Hippocampal formation (tissue), 2 donors: ENCODE results near the gene GLI1.
A peak's percentile ranks its signal among the peaks of the same experiment; 100 is the strongest.

Experiments used
- DNase-seq, 2 donors: peaks; one replicate each; lab custom pipeline; 2025; lab: John Stamatoyannopoulos, UW

Gene GLI1

DNA sequence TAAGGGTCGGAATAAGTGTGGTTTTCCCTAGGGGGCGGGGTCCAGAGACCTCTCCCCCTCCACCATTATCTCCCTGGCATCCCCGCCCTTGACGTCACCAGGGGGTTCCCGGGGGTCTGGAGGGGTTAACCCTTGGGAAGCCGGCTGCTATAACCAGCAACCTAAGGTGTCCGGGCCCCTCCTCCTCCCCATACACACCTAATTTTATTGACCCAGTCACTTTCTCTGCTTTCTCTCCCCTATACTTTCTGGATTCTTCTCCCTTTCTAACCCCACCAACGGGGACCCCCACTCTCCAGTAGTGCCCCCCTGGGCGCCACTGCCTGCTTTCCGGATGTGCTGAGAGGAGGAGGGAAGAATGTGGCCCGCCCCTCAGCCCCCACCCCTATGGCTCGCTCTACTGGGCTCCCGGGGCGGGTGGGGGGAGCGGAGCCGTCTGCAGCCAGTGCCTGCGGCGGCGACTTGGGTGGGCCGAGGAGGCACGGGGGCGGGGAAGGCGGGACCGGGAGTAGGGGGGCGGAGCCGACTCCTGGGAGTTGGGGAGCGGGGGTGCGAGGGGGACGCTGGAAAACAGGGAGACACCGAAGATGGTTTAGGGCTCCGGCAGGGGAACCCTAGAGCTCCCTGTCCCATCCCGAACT, 1.8 kb downstream of the GLI1 start:
- no peak for DNase-seq

DNA sequence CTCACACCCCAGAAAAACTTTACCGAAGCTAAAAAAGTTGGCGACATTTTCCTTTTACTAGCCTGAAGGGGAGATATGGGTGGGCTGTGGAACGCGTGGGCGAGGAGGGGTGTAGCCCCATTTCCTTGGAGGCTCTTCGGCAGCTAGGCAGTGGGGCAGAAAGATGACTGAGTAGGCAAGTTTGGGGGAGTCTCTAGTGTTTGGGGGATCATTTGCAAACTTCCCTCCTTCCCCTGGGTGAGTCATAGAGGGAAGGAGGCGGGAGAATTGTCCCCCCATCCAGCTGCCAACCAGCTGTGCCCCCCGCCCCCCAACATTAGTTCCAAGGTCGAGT, 2.3 kb downstream of the GLI1 start:
- DNase-seq: no peak

DNA sequence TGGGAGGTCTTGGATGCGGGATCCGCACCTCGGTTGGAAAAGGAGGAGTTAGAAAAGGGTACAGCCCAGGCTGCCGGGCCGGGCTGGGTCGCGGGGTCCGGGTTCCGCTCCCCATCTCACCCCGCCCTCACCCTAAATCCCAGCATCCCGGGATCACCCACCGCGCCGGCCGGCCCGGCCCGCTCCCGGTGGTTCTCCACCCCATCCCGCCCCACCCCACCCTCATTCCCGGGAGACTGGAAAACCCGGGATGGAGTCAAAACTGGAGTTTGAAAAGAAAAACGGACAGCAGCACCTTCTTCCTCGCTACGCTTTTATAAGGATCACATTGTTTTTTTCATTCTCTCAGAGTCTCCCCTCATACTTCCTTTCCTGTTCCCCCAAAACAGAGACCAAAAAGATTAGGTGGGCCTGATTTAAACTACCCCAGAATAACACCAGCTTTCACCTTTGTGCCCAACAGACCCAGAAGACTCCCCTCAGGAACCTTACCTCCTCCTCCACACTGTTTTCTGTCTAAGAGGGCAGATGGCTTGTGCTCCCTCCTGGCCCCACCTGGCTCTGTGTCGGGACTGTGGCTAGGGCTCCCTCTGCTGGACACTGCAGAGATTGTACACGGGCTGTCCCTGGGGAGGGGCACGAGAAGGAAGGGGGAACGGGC, 2.8 kb downstream of the GLI1 start:
- peak; percentile 50 to 64 for DNase-seq

DNA sequence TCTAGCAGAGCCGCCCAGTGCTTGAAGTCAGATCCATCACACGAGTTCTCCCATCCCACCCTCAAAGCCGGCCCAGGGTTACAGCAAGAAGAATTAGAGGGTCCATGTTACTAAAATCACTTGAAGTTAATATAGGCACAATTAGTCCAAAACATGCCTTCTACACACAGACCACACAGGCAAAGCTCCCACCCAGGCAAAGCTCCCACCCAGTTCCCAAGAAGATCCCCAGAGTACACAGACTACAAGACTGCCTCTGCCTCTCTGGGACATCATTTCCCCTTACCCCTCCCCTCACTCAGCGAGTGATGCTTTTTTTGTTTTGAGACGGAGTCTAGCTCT, 3.3 kb downstream of the GLI1 start:
- DNase-seq: no peak

DNA sequence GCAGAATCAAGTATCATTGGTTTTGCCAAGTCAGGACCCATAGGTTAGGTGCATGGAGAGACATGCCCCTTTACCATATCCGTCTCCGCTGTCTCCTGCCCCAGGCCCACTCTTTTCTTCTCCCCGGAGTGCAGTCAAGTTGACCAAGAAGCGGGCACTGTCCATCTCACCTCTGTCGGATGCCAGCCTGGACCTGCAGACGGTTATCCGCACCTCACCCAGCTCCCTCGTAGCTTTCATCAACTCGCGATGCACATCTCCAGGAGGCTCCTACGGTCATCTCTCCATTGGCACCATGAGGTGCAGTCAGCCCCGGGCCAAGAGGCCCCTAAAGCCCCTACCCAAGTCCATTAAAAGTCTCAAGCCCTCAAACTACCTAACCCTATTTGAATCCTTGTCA, 5.0 kb downstream of the GLI1 start:
- no peak for DNase-seq

DNA sequence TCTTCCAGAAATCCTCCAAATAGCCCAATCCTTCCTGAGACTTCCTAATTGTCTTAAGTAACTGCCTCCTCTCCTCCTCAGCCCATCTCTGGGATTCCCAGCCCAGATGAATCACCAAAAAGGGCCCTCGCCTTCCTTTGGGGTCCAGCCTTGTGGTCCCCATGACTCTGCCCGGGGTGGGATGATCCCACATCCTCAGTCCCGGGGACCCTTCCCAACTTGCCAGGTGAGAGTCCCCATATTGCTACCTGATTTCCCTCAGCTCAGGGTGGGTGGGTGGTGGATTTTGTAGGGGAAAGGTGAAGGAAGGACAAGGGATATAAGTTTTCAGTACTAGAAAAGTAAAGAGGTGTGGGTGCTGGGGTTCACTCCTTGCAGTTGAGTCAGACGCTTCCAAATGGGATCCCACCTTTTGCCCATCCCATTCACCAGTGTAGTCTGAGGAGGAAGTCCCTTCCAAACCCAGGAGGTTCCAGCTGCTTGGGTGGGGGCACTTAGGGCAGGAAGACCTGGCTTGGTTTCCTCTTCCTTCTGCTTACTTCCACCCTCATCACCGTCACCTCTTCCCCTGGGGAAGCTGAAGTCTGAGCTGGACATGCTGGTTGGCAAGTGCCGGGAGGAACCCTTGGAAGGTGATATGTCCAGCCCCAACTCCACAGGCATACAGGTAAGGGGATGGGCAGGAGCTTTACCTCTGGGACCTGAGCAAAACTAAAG, 5.6 kb downstream of the GLI1 start:
- DNase-seq: no peak

DNA sequence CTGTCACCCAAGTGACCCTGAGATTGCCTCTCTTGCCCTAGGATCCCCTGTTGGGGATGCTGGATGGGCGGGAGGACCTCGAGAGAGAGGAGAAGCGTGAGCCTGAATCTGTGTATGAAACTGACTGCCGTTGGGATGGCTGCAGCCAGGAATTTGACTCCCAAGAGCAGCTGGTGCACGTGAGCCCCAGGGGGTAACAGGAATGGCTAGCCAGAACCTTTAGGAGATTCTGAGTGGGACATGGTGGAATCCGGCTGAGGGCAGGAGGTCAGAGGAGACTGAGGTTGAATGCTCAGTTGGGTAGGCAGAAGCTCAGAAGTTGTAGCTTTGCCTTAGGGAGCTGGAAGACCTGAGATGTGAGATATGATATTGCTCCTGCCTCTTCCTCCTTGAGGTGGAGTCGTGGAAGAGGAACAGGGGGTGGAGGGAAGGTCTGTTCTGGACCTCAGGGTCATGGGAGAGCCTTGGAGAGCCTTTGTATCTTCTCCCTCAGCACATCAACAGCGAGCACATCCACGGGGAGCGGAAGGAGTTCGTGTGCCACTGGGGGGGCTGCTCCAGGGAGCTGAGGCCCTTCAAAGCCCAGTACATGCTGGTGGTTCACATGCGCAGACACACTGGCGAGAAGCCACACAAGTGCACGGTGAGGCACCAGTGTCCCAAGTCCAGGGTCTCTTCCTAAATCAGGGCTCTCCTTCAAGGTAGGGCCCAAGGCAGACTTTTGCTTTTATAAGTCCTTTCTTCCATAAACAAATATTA, 6.3 kb downstream of the GLI1 start:
- no peak for DNase-seq

DNA sequence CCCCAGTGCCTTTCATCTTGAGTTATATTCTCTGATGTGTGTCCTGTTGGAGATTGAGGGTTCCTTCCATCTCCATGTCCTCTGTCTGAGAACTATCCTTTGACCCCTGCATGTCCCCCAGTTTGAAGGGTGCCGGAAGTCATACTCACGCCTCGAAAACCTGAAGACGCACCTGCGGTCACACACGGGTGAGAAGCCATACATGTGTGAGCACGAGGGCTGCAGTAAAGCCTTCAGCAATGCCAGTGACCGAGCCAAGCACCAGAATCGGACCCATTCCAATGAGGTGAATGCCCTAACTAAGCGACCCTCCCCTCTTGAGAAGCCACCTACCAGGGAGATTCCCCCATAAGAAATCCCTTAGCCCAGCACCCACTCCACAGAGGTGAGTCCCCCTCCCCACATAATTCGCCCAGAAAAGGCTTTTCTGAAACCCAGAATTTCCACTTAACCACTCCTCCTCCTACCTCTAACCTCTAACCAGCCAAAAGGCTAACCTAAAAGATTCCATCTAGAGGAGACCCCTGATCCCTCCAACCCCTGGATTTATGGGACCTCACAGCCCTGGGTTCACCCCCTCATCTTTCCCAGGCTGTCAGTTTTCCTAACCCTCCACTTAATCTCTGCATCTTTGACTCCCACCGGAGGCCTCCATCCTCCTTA, 7.8 kb downstream of the GLI1 start:
- DNase-seq: no peak

DNA sequence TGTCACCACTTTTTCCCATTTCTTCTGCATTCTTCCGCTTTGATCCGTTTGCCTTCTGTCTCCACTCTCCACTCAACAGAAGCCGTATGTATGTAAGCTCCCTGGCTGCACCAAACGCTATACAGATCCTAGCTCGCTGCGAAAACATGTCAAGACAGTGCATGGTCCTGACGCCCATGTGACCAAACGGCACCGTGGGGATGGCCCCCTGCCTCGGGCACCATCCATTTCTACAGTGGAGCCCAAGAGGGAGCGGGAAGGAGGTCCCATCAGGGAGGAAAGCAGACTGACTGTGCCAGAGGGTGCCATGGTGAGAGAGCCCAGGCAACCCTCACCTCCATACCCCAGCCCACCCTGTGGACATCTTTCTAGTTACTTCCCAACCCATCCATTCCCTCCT, 8.3 kb downstream of the GLI1 start:
- no peak for DNase-seq

DNA sequence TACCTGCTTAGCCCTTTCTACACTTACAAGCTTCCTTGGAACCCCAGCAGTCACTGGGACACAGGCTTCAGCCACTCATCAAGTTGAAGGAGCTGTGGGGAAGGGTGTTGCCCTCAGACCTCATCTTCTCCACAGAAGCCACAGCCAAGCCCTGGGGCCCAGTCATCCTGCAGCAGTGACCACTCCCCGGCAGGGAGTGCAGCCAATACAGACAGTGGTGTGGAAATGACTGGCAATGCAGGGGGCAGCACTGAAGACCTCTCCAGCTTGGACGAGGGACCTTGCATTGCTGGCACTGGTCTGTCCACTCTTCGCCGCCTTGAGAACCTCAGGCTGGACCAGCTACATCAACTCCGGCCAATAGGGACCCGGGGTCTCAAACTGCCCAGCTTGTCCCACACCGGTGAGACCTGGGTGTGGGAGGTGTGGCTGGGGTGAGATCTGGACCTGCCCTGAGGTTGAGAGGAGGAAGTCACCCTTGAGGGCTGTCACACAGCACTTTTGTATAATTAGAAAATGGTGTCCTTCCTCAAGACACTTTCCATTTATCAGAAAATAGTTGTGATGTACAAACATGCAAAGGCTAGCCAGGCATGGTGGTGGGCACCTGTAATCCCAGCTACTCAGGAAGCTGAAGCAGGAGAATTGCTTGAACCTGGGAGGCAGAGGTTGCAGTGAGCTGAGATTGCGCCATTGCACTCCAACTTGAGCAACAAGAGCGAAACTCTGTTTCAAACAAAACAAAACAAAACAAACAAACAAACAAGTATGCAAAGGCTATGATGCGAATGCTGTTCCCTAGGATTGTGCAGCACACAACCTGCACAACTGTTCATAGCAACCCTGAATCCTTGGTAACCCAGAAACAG, 9.9 kb downstream of the GLI1 start:
- DNase-seq: no peak

DNA sequence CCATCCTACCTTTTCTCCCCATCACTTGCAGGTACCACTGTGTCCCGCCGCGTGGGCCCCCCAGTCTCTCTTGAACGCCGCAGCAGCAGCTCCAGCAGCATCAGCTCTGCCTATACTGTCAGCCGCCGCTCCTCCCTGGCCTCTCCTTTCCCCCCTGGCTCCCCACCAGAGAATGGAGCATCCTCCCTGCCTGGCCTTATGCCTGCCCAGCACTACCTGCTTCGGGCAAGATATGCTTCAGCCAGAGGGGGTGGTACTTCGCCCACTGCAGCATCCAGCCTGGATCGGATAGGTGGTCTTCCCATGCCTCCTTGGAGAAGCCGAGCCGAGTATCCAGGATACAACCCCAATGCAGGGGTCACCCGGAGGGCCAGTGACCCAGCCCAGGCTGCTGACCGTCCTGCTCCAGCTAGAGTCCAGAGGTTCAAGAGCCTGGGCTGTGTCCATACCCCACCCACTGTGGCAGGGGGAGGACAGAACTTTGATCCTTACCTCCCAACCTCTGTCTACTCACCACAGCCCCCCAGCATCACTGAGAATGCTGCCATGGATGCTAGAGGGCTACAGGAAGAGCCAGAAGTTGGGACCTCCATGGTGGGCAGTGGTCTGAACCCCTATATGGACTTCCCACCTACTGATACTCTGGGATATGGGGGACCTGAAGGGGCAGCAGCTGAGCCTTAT, 10.8 kb downstream of the GLI1 start:
- no peak for DNase-seq

DNA sequence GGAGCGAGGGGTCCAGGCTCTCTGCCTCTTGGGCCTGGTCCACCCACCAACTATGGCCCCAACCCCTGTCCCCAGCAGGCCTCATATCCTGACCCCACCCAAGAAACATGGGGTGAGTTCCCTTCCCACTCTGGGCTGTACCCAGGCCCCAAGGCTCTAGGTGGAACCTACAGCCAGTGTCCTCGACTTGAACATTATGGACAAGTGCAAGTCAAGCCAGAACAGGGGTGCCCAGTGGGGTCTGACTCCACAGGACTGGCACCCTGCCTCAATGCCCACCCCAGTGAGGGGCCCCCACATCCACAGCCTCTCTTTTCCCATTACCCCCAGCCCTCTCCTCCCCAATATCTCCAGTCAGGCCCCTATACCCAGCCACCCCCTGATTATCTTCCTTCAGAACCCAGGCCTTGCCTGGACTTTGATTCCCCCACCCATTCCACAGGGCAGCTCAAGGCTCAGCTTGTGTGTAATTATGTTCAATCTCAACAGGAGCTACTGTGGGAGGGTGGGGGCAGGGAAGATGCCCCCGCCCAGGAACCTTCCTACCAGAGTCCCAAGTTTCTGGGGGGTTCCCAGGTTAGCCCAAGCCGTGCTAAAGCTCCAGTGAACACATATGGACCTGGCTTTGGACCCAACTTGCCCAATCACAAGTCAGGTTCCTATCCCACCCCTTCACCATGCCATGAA, 11.5 kb downstream of the GLI1 start:
- no peak for DNase-seq

DNA sequence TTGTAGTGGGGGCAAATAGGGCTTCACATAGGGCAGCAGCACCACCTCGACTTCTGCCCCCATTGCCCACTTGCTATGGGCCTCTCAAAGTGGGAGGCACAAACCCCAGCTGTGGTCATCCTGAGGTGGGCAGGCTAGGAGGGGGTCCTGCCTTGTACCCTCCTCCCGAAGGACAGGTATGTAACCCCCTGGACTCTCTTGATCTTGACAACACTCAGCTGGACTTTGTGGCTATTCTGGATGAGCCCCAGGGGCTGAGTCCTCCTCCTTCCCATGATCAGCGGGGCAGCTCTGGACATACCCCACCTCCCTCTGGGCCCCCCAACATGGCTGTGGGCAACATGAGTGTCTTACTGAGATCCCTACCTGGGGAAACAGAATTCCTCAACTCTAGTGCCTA, 12.1 kb downstream of the GLI1 start:
- DNase-seq: no peak

DNA sequence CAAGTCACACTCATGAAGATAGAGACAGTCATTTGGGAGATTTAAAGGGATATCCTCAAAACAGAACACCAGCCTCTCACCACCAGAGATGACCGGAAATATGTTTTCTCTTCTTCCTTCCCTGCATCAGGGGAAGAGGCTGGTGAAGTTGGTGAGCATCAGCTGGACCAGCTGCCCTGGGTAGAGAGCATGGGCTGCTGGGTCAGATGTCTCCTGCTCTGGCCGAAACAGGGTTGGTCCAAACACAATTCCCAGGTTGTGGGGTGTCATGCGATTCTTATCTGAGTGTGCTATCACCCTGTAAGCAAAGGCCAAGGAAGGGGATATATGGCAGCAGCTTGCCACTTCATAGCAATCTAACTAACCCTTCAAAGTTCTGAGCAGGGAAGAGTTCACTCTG, 12.8 kb downstream of the GLI1 start:
- DNase-seq: no peak

DNA sequence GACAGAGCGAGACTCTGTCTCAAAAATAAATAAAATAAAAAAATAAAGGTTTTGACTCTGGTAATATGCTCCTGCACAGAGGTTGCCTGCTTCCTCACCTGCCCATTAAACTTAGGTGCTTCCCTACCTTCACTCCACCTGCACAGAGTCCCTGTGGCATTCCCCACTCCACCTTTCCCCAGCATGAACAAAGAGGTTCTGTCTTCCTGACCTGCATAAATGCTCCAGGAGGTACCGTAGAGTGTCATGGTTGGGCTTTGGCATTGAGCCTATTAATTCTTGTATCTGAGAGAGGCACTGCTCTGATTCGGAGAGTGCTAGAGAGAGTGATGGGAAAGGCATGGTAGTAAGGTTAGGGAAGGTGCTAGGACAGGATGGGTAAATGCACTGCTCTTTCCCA, 13.8 kb downstream of the GLI1 start:
- no peak for DNase-seq

DNA sequence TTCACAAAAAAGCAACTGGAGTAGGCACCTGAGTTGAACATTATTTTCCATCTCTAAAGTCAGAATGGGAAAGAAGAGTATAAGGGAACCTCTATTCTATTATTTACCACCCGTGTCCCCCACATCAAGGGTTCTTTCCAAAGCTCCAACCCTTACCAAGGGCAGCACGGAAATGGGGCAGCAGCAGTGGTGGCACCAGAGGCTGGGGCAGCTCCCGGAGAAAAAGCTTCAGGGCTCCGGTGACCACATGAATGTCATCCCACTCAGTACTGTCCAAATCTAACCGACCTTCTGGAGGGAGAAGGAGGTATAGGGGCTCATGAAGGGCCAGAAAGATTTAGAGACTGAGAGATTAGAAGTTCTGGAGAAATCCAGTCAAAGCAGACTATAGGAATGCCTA, 14.3 kb downstream of the GLI1 start:
- DNase-seq: no peak

DNA sequence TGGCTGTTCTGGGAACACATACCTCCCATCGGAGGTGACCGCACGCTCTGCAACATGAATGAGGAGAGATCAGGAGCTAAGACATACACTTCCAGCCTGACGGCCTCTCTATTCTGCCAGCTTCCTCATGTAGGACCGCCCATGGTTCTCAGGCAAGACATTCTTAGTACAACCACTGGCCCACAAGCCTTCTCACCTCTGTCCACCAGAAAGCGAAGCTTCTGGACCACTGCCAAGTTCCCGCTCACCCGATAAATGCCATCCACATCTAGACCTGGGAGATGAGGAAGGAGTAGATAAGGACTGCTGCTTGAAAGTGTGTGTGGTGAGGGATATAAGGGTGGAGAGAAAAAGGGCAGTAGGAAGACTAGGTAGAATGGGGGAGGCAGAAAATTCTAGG, 14.8 kb downstream of the GLI1 start:
- DNase-seq: no peak

DNA sequence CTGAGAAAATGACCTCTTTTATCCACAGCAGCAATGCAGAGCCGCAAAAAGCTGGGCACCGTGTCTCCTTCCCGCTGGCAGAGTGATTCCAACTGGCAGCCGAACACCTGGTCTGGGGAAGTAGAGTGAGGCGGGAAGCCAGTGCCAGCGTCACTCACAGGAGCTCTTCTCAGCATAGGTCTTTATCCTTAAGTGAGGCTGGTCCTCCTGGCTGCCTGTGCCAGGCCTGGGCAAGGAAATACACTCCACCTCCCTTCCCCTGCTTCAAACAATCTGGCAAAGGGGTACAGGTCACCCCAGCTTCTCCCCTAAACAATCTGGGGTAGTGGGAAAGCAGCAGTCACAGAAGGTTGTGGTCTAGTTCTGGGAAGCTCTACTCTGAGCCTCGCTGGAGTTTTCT, 15.3 kb downstream of the GLI1 start:
- DNase-seq: no peak

DNA sequence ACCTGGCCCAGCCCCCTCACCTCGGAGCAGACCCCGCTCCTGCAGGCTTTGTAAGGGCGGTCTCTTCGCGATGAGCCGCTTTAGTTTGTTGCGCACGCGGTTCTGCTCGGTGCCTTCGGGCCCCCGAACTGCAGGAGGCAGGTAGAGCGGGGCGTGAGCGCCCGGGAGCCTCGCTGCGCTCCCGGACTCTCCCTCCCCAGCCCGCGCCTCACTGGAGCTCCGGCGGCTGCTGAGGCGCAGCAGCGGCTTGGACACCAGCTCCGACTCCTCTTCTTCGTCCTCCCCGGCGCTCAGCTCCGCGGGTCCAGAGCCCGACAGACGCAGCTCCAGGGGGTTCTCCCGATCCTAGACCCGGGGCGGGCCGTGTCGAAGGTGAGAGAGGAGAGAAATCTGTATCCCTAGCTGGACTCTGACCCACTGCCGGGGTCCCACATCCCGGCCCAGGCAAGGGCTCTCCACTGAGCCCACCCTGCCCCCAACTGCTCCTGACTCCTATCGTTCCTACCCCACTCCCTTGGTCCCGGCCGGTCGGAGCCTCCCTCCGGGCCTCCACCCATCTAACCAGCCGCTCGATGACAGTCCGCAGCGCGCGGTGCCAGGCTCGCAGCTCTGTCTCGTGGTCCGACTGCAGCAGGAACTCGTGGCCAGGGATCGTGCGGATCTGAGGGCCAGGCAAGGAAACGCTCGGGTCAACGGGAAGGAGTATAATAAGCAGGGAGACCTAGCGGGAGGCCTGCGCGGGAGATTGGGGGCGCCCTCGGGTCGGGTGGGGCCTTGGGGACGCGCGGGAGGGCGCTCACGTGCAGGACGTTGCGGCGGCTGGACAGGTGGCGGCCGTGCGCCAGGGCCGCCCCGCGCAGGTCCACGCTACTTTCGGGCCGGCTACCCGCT, 15.9 kb downstream of the GLI1 start:
- no peak for DNase-seq
